GM12872 (cell line): Measurements from ENCODE around the gene PTPN3.

Experiments used
- CTCF ChIP-seq: IDR thresholded peaks from 3 replicates; pipeline ENCODE4 v1.5.1; 2011; ENCODE audit warnings: low read depth, mild to moderate bottlenecking, low read length, moderate library complexity; ENCODE audit not compliant: insufficient read depth

Gene PTPN3

DNA sequence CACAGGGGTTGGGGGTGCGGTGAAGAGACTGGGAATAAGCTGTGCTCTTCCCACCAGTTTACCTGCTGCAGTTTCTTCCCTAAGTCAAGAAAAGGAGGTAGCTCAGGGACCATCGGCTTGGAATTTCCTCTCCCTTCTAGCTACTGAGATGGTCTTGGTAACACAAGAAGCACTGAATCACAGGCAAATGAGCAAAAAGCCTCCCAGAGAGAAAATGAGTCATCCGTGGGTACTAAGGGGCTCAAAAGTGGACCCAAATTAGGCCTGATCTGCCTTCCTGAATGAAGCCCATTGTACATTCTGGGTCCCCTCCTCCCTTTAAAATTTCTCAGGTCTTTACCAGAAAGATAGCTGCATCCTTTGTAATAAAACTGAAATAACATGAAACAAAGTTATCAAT, 49.9 kb downstream of the PTPN3 start:
- no peak for TF ChIP-seq CTCF

DNA sequence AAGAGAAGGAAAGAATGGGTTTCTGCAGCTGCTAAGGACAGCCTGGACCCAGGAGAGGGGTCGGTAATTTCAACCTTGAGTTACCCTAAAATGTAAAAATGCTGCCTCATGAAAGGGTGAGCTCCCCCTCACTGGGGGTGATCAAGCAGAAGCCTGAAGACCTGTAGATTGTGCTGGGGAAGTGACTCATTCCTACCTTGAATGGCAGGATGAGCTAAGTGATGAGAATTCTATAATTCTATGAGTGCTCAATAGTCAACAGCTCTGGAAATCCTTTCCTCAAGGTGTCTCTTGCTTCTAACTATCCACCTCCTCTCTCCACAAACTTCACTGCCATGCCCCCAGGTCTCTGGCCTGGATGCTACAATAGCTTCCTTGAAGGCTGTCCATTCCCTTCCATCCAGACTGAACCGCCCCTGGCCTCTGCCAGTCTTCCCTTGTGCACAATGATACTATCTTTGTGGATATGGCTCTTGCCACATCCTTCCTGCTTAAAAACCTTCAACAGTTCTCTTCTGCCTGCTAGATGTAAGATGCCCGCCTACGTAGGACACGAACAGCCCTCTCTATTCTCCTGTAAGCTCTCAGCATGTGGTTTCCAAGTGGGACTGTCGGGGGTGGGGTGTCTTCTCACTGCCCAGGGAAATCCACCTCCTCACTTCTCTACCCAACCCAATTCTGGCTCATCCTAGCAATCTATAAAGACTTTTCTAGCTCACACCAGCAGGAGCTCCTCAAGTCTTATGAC, 50.6 kb downstream of the PTPN3 start:
- TF ChIP-seq CTCF = no peak

DNA sequence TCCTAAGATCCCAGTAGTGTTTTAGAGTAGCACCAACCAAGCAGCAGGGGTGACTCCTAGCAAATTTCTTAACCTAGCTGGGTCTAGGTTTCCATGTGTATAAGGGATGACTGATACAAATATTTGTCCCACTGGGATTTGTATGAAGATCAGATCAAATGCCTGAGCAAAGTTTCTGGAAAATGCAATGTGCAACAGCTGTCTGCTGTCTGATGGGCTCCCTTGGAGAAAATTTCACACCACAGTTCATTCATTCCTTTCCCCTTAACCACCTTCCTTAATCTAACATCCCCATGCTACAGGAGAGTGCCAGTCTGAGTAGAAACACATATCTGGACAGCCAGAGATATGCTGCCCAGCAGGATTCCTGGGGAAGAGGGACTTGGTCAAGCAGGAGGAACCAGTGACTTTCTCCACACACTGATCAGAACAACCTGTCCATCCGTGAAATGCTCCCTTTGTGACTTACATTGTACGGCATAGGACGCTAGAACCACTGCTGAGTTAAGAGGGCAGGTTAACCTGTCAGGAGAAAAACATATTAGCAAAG, 53.3 kb downstream of the PTPN3 start:
- TF ChIP-seq CTCF = no peak

- TF ChIP-seq CTCF = no peak
Measured at GRCh38 chr9:109442716-109443115, 55.4 kb downstream of the PTPN3 start.

DNA sequence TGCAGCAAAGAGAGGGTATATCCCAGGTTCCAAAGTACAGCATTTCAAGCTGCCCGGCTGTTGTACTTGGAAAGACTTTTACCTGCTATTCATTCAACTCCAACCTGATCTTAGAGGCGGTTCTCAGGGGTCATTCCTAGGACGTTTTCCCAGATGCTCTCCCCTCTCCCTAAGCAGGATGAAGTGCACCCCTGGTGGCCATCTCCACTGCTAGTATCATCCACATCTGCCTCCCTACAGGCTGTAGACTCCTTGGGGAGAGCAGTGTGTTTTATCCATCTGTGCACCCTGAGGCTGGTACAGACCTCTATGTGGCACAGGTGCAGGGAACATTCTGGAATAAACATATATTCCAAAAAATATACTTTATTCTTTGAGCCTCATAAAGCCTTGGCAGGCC, 56.8 kb downstream of the PTPN3 start:
- TF ChIP-seq CTCF = peak; percentile 41; the same call in 1 of the 3 replicates

DNA sequence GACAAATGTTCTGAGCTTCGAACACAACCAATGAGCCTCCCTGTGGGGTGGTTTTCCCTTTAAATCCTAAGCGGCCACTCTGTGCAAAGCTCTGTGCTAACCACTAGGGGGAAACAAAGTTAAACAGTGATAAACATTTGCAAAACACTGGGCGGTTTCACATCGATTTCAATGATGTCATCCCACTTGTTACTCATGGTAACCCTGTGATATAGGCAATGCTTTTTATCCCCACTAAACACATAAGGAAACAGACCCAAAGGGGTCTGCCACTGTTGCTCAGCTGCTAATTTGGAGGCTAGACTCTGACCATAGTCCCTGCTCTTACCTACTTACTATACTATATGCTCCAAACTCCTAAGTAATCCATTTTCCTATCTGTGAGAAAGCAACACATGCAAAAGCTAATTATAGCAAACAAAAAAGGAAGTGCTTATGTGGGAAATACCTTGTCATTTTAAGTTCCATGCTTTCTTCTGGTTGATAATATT, 57.3 kb downstream of the PTPN3 start:
- TF ChIP-seq CTCF = peak; percentile 77

GRCh38 chr9:109440117-109440515, 58.0 kb downstream of the PTPN3 start:
- no peak for TF ChIP-seq CTCF
